Liver (tissue), 3 donors: ENCODE results near the gene SLC4A5.

ENCODE experiments used
- ATF3 ChIP-seq: IDR thresholded peaks from 2 replicates; pipeline ENCODE4 v1.6.1; 2016; ENCODE audit warnings: antibody characterized with exemption
- EGR1 ChIP-seq, 2 donors: IDR thresholded peaks; 2 replicates each; pipeline ENCODE4 v1.6.1; 2016 to 2018; ENCODE audit warnings: antibody characterized with exemption in 2 of 2, low read depth in 2 of 2
- GABPA ChIP-seq, 2 donors: IDR thresholded peaks in 1 of 2; conservative IDR thresholded peaks in 1 of 2; 2 replicates each; pipeline ENCODE4 v1.6.1; 2016; ENCODE audit warnings: antibody characterized with exemption in 2 of 2, mild to moderate bottlenecking in 1 of 2, moderate library complexity in 1 of 2
- MAX ChIP-seq: IDR thresholded peaks from 2 replicates; pipeline ENCODE4 v1.6.1; 2016; ENCODE audit warnings: antibody characterized with exemption
- REST ChIP-seq: IDR thresholded peaks from 2 replicates; pipeline ENCODE4 v1.6.1; 2016; ENCODE audit warnings: antibody characterized with exemption, mild to moderate bottlenecking
- TAF1 ChIP-seq: conservative IDR thresholded peaks from 2 replicates; pipeline ENCODE4 v1.6.1; 2016; ENCODE audit warnings: antibody characterized with exemption, mild to moderate bottlenecking
- TF ChIP-seq, protein P1 (sequence below): fragments of 150-350 bp; IDR thresholded peaks from 2 replicates; pipeline ENCODE4 v1.5.1; 2017; ENCODE audit warnings: improper control_type of control experiment, low read depth, low read length; ENCODE audit not compliant: missing input control
- TF ChIP-seq, protein P2 (sequence below): IDR thresholded peaks from 2 replicates; pipeline ENCODE4 v1.6.1; 2016; ENCODE audit warnings: antibody characterized with exemption
- donor health status: healthy.
- donor health status: healthy.

DNA sequence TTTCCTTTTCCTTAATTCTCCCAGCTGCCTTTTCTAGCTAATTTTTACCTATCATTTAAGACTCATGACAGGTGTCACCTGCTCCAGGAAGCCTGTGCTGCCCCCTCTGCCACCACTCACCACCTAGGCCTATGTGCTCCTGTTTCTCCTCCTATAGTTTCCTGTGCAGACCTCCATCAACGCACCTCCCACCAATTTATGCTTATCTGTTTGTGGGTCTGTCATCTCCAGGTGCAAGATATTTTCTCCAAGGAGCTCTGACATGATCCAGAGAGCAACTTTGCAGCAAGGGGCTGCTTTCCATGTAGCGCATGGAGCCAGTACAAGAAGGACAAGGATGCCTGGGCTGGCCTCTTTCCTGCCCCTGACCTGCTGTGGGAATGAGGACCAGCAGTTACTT lies 42.7 kb downstream of the SLC4A5 start:
- TF ChIP-seq, protein P1, sequence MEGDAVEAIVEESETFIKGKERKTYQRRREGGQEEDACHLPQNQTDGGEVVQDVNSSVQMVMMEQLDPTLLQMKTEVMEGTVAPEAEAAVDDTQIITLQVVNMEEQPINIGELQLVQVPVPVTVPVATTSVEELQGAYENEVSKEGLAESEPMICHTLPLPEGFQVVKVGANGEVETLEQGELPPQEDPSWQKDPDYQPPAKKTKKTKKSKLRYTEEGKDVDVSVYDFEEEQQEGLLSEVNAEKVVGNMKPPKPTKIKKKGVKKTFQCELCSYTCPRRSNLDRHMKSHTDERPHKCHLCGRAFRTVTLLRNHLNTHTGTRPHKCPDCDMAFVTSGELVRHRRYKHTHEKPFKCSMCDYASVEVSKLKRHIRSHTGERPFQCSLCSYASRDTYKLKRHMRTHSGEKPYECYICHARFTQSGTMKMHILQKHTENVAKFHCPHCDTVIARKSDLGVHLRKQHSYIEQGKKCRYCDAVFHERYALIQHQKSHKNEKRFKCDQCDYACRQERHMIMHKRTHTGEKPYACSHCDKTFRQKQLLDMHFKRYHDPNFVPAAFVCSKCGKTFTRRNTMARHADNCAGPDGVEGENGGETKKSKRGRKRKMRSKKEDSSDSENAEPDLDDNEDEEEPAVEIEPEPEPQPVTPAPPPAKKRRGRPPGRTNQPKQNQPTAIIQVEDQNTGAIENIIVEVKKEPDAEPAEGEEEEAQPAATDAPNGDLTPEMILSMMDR = no peak
- TF ChIP-seq EGR1 (IDR thresholded peaks at IDR 0.05; ENCODE audit: low read depth in 2 of 2) (no peak), TAF1 (no peak), ATF3 (no peak), MAX (no peak), GABPA (IDR thresholded peaks at IDR 0.05 in 1 of 2, conservative IDR thresholded peaks at IDR 0.05 in 1 of 2) (no peak), REST (no peak)
- TF ChIP-seq, protein P2, sequence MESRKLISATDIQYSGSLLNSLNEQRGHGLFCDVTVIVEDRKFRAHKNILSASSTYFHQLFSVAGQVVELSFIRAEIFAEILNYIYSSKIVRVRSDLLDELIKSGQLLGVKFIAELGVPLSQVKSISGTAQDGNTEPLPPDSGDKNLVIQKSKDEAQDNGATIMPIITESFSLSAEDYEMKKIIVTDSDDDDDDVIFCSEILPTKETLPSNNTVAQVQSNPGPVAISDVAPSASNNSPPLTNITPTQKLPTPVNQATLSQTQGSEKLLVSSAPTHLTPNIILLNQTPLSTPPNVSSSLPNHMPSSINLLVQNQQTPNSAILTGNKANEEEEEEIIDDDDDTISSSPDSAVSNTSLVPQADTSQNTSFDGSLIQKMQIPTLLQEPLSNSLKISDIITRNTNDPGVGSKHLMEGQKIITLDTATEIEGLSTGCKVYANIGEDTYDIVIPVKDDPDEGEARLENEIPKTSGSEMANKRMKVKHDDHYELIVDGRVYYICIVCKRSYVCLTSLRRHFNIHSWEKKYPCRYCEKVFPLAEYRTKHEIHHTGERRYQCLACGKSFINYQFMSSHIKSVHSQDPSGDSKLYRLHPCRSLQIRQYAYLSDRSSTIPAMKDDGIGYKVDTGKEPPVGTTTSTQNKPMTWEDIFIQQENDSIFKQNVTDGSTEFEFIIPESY = no peak
